ENCODE data around the gene PCBP3. TPM values are rescaled to one million over a fixed set of nuclear protein-coding genes. Genes with fewer than 3 reads are reported as not detected.

PCBP3 gene
- total RNA-seq, 6 experiments from 2014 or later = 0.37 to 1.5 (median 0.69) TPM

DNA sequence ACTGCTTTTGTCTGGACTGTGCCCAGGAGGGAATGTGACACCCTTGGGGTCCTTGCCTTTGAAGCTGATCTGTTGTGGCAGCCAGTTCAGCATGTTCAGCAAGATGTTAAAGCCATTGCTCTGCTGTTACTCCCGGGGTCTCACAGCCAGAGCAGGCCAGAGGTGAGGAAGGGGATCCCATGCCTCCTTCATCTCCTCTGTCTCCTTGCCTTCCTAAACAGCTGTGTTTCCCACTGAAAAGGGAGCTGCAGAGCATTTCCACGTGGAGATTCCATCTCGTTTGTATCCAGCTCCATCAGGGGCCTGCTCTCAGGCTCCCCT is 202.2 kb downstream of the PCBP3 start:
- H3K9me3 ChIP-seq = peaks cover 0 to 4% (median 0%) of the 10 kb centered on the region in 4 donors
- WGBS (ENCODE audit: insufficient coverage, low coverage, low lambda C conversion rate, missing lambda C conversion rate) = 20% methylated on average over 1 of the region's 3 CpGs
- H3K27me3 ChIP-seq = no peaks in the 10 kb centered on the region
- no peaks in the 10 kb centered on the region for H3K36me3 ChIP-seq
- no peak overlapping the region for H3K4me3 ChIP-seq
- H3K27ac ChIP-seq = no peak overlapping the region
- ATAC-seq = no peak
- no peak for DNase-seq
- no peak for TF ChIP-seq POLR2A (IDR thresholded peaks at IDR 0.05)
- TF ChIP-seq, protein P1, sequence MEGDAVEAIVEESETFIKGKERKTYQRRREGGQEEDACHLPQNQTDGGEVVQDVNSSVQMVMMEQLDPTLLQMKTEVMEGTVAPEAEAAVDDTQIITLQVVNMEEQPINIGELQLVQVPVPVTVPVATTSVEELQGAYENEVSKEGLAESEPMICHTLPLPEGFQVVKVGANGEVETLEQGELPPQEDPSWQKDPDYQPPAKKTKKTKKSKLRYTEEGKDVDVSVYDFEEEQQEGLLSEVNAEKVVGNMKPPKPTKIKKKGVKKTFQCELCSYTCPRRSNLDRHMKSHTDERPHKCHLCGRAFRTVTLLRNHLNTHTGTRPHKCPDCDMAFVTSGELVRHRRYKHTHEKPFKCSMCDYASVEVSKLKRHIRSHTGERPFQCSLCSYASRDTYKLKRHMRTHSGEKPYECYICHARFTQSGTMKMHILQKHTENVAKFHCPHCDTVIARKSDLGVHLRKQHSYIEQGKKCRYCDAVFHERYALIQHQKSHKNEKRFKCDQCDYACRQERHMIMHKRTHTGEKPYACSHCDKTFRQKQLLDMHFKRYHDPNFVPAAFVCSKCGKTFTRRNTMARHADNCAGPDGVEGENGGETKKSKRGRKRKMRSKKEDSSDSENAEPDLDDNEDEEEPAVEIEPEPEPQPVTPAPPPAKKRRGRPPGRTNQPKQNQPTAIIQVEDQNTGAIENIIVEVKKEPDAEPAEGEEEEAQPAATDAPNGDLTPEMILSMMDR (IDR thresholded peaks at IDR 0.05) = no peak
- no peaks in the 10 kb centered on the region for H3K4me1 ChIP-seq
- intact Hi-C loops (cut with DNase I) = no loop called here

DNA sequence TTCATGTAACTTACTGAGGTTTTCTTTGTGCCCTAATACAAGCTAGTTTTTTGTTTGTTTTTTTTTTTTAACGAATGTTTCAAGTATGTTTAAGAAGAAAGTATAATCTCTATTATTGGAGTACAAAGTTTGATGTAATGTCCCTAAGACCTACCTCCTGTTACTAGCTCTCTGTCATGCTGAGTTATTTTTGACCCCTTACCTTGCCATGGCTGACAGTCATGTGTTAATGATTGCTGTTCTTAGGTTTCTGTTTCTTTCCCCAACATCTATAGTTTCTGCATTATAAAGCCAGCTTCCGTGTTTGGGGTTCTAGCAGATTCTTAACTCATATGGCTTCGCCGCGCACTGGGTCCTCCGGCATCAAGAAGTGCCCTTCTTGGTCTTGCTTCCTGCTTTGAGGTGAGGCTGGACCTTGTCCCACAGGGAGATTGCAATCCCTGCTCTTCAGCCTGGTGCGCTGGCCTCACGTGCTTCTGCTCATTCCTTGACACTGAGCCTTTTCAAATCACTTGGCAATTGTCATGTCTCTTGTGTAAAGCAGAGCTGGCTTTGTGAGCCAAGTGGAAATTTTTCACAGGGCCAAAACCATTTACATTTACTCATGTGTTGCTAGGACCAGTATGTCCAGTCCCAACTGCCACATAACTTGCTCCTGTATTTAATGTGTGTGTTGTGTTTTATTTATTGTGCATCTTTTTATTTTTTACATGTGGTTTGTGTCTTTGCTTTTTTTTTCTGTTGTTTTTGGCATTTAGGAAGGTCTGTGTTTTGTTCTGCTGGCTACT is 203.0 kb downstream of the PCBP3 start:
- Histone ChIP-seq H3K4me3 (no peak overlapping the region), H3K4me1 (no peaks in the 10 kb centered on the region), H3K9me3 (no peaks in the 10 kb centered on the region), H3K36me3 (no peaks in the 10 kb centered on the region), H3K27ac (no peak overlapping the region), H3K27me3 (no peaks in the 10 kb centered on the region)
- intact Hi-C loops (cut with DNase I) = no loop called here
- peak in 1 of 4 donors; percentile 32 for ATAC-seq
- 64% methylated on average over 5 of the region's 8 CpGs for WGBS (ENCODE audit: insufficient coverage, low coverage, low lambda C conversion rate, missing lambda C conversion rate)
- TF ChIP-seq, protein P1 (IDR thresholded peaks at IDR 0.05) = no peak
- TF ChIP-seq POLR2A (IDR thresholded peaks at IDR 0.05) = no peak
- no peak for DNase-seq

DNA sequence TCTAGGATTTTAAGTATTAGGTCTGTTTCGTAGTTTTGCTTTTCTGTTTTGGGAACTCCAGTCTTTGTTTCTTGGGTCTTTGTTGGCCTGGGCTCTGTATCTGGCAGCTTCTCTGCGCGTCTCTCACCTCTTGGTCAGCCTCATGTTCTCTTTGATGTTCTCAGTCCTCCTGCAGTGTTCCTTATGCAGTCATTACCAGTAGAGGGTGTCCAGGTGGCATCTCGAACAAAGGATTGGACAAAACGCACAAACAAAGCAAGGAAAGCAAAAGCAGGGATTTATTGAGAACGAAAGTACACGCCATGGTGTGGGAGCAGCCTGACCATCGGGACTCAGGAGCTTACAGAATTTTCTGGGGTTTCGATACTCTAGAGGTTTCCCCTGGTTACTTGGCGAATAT is 204.3 kb downstream of the PCBP3 start:
- Histone ChIP-seq H3K4me3 (no peak overlapping the region), H3K27ac (no peak overlapping the region), H3K4me1 (no peaks in the 10 kb centered on the region), H3K9me3 (no peaks in the 10 kb centered on the region), H3K36me3 (no peaks in the 10 kb centered on the region), H3K27me3 (no peaks in the 10 kb centered on the region)
- TF ChIP-seq POLR2A (IDR thresholded peaks at IDR 0.05) = no peak
- TF ChIP-seq, protein P1 (IDR thresholded peaks at IDR 0.05) = no peak
- ATAC-seq = no peak
- intact Hi-C loops (cut with DNase I) = no loop called here
- no peak for DNase-seq
- 68% methylated on average over 10 of the region's 10 CpGs for WGBS (ENCODE audit: insufficient coverage, low coverage, low lambda C conversion rate, missing lambda C conversion rate)

DNA sequence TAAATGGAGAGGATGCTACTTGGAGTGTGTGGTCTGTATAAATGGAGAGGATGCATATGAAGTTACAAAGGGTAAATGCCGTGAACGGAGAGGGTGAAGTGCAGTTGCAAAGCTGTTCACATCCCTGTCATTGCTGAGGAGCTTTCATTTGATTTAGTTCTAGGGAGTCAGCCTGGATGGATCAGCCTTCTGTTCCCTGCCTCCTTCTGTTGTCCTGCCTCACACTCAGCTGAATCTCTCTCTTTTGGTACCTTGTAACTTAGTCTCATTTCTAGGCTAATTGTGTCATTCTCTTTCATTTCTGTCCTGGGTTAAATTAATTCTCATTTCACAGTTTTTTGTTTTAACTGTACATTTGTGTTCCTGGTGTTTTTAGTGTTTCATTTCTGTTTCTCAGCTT is 204.8 kb downstream of the PCBP3 start:
- TF ChIP-seq POLR2A (IDR thresholded peaks at IDR 0.05) = no peak
- TF ChIP-seq, protein P1 (IDR thresholded peaks at IDR 0.05) = no peak
- ATAC-seq = no peak
- no peak for DNase-seq
- Histone ChIP-seq H3K36me3 (no peaks in the 10 kb centered on the region), H3K27ac (no peak overlapping the region), H3K4me1 (no peaks in the 10 kb centered on the region), H3K27me3 (no peaks in the 10 kb centered on the region), H3K4me3 (no peak overlapping the region), H3K9me3 (no peaks in the 10 kb centered on the region)
- WGBS (ENCODE audit: insufficient coverage, low coverage, low lambda C conversion rate, missing lambda C conversion rate) = 64% methylated on average over 2 of the region's 2 CpGs
- intact Hi-C loops (cut with DNase I) = no loop called here

All from right lobe of liver (tissue), 6 donors.